ENCODE measurements around the gene ST6GAL1. TPM values are rescaled to one million over a fixed set of nuclear protein-coding genes. Genes with fewer than 3 reads are reported as not detected.
"Not testable (repeated sequence)": the region's sequence is repeated elsewhere in the genome, so short reads cannot be mapped to it uniquely, and the experiment has no call there.

Gene ST6GAL1
- total RNA-seq, 1 experiment from 2014 or later, result 74.2 TPM

DNA sequence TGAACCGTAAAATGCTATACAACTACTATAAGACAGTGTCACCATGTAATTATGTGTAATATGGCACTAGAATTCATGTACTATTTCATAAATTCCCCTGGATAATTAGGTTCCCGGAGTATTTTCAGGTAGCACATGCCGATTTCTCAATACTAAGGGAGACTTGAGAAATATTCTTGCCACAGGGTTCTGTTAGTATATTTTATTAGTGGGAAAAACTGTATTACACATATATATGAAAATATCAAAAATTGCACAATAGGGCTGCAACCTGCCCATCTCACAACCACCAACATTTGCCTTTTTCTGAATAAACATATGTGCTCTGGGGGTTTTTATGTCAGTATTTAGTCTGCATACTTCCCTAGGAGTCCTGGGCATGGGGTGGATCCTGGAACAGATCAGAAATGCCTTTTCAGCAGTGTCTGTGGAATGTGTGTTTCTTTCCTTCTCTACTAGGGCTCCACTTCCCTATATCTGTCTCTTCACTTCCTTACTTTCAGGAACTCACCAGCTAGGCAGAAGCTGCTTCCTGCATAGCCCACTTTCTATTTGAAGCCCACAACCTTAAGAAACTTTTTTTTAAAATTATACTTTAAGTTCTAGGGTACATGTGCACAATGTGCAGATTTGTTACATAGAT is 121.5 kb downstream of the ST6GAL1 start:
- intact Hi-C loops (cut with micrococcal nuclease; ENCODE audit: unreplicated experiment), result no loop called here
- DNase-seq (ENCODE audit: low spot score), result no peak
- CTCF ChIA-PET, result no interaction called here
- Histone ChIP-seq H3K27me3 (replicated peaks; ENCODE audit: insufficient read depth, low read depth, low read length, poor library complexity) (no peaks in the 10 kb centered on the region), H3K9me3 (ENCODE audit: low read depth, low read length, poor library complexity, severe bottlenecking) (peaks cover 3% of the 10 kb centered on the region), H3K36me3 (ENCODE audit: insufficient read depth, low read length, poor library complexity, severe bottlenecking) (peaks cover 14% of the 10 kb centered on the region), H3K27ac (ENCODE audit: low read depth, low read length, poor library complexity, severe bottlenecking) (no peak overlapping the region), H3K4me3 (ENCODE audit: low read depth, low read length, poor library complexity, severe bottlenecking) (no peak overlapping the region), H3K4me1 (ENCODE audit: insufficient read depth, low read length, poor library complexity, severe bottlenecking) (no peaks in the 10 kb centered on the region)
- POLR2A ChIA-PET (ENCODE audit: low non-redundant PET), result no interaction called here
- no TSS peak for BruUV-seq (replicated peaks)
- TF ChIP-seq, protein P1, sequence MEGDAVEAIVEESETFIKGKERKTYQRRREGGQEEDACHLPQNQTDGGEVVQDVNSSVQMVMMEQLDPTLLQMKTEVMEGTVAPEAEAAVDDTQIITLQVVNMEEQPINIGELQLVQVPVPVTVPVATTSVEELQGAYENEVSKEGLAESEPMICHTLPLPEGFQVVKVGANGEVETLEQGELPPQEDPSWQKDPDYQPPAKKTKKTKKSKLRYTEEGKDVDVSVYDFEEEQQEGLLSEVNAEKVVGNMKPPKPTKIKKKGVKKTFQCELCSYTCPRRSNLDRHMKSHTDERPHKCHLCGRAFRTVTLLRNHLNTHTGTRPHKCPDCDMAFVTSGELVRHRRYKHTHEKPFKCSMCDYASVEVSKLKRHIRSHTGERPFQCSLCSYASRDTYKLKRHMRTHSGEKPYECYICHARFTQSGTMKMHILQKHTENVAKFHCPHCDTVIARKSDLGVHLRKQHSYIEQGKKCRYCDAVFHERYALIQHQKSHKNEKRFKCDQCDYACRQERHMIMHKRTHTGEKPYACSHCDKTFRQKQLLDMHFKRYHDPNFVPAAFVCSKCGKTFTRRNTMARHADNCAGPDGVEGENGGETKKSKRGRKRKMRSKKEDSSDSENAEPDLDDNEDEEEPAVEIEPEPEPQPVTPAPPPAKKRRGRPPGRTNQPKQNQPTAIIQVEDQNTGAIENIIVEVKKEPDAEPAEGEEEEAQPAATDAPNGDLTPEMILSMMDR (conservative IDR thresholded peaks at IDR 0.05; ENCODE audit: low read depth, low read length), result no peak
- no peak for TF ChIP-seq EZH2 (IDR thresholded peaks at IDR 0.05; ENCODE audit: borderline replicate concordance, low read depth, low read length, poor library complexity, severe bottlenecking)

DNA sequence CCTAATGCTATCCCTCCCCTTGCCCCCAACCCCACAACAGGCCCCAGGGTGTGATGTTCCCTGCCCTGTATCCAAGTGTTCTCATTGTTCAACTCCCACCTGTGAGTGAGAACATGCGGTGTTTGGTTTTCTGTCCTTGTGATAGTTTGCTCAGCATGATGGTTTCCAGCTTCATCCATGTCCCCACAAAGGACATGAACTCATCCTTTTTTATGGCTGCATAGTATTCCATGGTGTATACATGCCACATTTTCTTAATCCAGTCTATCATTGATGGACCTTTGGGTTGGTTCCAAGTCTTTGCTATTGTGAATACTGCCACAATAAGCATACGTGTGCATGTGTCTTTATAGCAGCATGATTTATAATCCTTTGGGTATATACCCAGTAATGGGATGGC is 122.1 kb downstream of the ST6GAL1 start:
- H3K9me3 ChIP-seq (ENCODE audit: low read depth, low read length, poor library complexity, severe bottlenecking); H3K4me1 ChIP-seq (ENCODE audit: insufficient read depth, low read length, poor library complexity, severe bottlenecking); H3K27me3 ChIP-seq (replicated peaks; ENCODE audit: insufficient read depth, low read depth, low read length, poor library complexity); BruUV-seq (replicated peaks); DNase-seq (ENCODE audit: low spot score); CTCF ChIA-PET; H3K27ac ChIP-seq (ENCODE audit: low read depth, low read length, poor library complexity, severe bottlenecking); intact Hi-C loops (cut with micrococcal nuclease; ENCODE audit: unreplicated experiment); POLR2A ChIA-PET (ENCODE audit: low non-redundant PET); H3K4me3 ChIP-seq (ENCODE audit: low read depth, low read length, poor library complexity, severe bottlenecking): not testable (repeated sequence)
- H3K36me3 ChIP-seq (ENCODE audit: insufficient read depth, low read length, poor library complexity, severe bottlenecking), result peaks cover 18% of the 10 kb centered on the region

DNA sequence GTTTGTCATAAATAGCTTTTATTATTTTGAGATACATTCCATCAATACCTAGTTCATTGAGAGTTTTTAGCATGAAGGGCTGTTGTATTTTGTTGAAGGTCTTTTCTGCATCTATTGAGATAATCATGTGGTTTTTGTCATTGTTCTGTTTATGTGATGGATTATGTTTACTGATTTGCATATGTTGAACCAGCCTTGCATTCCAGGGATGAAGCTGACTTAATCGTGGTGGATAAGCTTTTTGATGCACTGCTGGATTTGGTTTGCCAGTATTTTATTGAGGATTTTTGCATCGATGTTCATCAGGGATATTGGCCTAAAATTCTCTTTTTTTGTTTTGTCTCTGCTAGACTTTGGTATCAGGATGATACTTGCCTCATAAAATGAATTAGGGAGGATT is 124.1 kb downstream of the ST6GAL1 start:
- H3K9me3 ChIP-seq (ENCODE audit: low read depth, low read length, poor library complexity, severe bottlenecking), result peaks cover 17% of the 10 kb centered on the region
- intact Hi-C loops (cut with micrococcal nuclease; ENCODE audit: unreplicated experiment); POLR2A ChIA-PET (ENCODE audit: low non-redundant PET); CTCF ChIA-PET; DNase-seq (ENCODE audit: low spot score); H3K4me3 ChIP-seq (ENCODE audit: low read depth, low read length, poor library complexity, severe bottlenecking); H3K27me3 ChIP-seq (replicated peaks; ENCODE audit: insufficient read depth, low read depth, low read length, poor library complexity); H3K27ac ChIP-seq (ENCODE audit: low read depth, low read length, poor library complexity, severe bottlenecking); H3K4me1 ChIP-seq (ENCODE audit: insufficient read depth, low read length, poor library complexity, severe bottlenecking); BruUV-seq (replicated peaks): not testable (repeated sequence)
- peaks cover 31% of the 10 kb centered on the region for H3K36me3 ChIP-seq (ENCODE audit: insufficient read depth, low read length, poor library complexity, severe bottlenecking)

DNA sequence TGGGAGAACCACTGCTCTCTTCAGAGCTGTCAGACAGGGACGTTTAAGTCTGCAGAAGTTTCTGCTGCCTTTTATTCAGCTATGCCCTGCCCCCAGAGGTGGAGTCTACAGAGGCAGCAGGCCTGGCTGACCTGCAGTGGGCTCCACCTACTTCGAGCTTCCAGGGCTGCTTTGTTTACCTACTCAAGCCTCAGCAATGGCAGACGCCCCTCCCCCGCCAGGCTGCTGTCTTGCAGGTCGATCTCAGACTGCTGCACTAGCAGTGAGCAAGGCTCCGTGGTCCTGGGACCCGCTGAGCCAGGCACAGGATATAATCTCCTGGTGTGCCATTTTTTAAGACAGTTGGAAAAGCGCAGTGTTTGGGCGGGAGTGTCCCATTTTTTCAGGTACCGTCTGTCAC is 127.5 kb downstream of the ST6GAL1 start:
- not testable (repeated sequence) for DNase-seq (ENCODE audit: low spot score); BruUV-seq (replicated peaks)

DNA sequence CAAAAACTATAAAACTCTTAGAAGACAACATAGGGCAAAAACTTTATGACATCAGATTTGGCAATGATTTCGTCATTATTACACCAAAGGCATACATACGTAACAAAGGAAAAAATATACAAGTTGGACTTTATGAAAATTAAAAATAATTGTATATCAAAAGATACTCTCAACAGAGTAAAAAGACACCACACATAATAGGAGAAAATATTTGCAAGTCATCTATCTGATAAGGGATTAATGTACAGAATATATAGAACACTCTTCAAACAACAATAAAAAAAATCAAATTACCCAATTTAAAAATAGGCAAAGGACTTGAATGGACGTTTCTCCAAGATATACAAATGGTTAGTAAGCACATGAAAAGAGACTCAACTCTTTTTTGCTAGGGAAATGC is 131.4 kb downstream of the ST6GAL1 start:
- H3K27ac ChIP-seq (ENCODE audit: low read depth, low read length, poor library complexity, severe bottlenecking), result no peak overlapping the region
- H3K9me3 ChIP-seq (ENCODE audit: low read depth, low read length, poor library complexity, severe bottlenecking), result peaks cover 14% of the 10 kb centered on the region
- ChIA-PET CTCF (no interaction called here), POLR2A (ENCODE audit: low non-redundant PET) (no interaction called here)
- no peak for TF ChIP-seq EZH2 (IDR thresholded peaks at IDR 0.05; ENCODE audit: borderline replicate concordance, low read depth, low read length, poor library complexity, severe bottlenecking)
- TF ChIP-seq, protein P1 (conservative IDR thresholded peaks at IDR 0.05; ENCODE audit: low read depth, low read length), result no peak
- intact Hi-C loops (cut with micrococcal nuclease; ENCODE audit: unreplicated experiment), result no loop called here
- TSS peak; percentile 13 for BruUV-seq (replicated peaks)
- H3K4me1 ChIP-seq (ENCODE audit: insufficient read depth, low read length, poor library complexity, severe bottlenecking), result peaks cover 39% of the 10 kb centered on the region
- H3K27me3 ChIP-seq (replicated peaks; ENCODE audit: insufficient read depth, low read depth, low read length, poor library complexity), result no peaks in the 10 kb centered on the region
- no peak for DNase-seq (ENCODE audit: low spot score)
- no peak overlapping the region for H3K4me3 ChIP-seq (ENCODE audit: low read depth, low read length, poor library complexity, severe bottlenecking)
- peaks cover 21% of the 10 kb centered on the region for H3K36me3 ChIP-seq (ENCODE audit: insufficient read depth, low read length, poor library complexity, severe bottlenecking)

More for the DNA sequence above, 127.5 kb downstream of the ST6GAL1 start:
- intact Hi-C loops (cut with micrococcal nuclease; ENCODE audit: unreplicated experiment); CTCF ChIA-PET; H3K27me3 ChIP-seq (replicated peaks; ENCODE audit: insufficient read depth, low read depth, low read length, poor library complexity); POLR2A ChIA-PET (ENCODE audit: low non-redundant PET); H3K4me3 ChIP-seq (ENCODE audit: low read depth, low read length, poor library complexity, severe bottlenecking); H3K4me1 ChIP-seq (ENCODE audit: insufficient read depth, low read length, poor library complexity, severe bottlenecking); H3K27ac ChIP-seq (ENCODE audit: low read depth, low read length, poor library complexity, severe bottlenecking): not testable (repeated sequence)
- Histone ChIP-seq H3K9me3 (ENCODE audit: low read depth, low read length, poor library complexity, severe bottlenecking) (peaks cover 17% of the 10 kb centered on the region), H3K36me3 (ENCODE audit: insufficient read depth, low read length, poor library complexity, severe bottlenecking) (peaks cover 21% of the 10 kb centered on the region)

All from A673 (cell line).